Measurements from ENCODE around the gene SMLR1.

DNA sequence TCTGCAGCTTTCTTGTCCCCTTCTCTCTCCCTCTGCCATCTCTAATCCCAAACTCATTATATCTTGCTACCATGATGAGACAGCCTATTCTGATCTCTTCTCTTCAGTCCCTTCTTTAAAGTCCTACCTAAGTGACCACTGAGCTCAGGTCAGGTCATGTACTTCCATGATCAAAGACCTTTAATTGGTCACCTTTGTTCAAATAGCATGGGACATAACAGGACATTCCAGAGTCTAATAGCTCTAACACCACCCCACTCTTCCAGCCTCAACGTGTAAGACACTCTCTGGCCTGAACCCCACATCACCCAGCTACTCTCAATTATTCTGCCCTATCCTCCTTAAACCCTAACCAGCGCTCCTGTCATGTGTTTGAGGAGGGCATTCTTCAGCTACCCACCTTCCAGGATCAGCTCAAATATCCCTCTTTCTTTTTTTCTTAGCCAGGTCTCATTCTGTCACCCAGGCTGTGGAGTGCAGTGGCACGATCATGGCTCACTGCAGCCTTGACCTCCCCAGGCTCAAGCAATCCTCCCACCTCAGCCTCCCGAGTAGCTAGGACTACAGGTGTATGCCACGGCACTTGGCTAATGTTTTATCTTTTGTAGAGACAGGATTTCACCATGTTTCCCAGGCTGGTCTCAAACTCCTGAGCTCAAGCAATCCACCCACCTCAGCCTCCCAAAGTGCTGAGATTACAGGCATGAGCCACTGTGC is 2.1 kb upstream of the SMLR1 start:
- TF ChIP-seq, protein P1, sequence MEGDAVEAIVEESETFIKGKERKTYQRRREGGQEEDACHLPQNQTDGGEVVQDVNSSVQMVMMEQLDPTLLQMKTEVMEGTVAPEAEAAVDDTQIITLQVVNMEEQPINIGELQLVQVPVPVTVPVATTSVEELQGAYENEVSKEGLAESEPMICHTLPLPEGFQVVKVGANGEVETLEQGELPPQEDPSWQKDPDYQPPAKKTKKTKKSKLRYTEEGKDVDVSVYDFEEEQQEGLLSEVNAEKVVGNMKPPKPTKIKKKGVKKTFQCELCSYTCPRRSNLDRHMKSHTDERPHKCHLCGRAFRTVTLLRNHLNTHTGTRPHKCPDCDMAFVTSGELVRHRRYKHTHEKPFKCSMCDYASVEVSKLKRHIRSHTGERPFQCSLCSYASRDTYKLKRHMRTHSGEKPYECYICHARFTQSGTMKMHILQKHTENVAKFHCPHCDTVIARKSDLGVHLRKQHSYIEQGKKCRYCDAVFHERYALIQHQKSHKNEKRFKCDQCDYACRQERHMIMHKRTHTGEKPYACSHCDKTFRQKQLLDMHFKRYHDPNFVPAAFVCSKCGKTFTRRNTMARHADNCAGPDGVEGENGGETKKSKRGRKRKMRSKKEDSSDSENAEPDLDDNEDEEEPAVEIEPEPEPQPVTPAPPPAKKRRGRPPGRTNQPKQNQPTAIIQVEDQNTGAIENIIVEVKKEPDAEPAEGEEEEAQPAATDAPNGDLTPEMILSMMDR (IDR thresholded peaks at IDR 0.05) = no peak
- no peak for TF ChIP-seq POLR2A (IDR thresholded peaks at IDR 0.05)
